Heart left ventricle (tissue), 13 donors: Measurements from ENCODE around the gene CHMP5.

ENCODE experiments used
- POLR2A ChIP-seq, 2 donors: fragments of 450-650 bp; IDR thresholded peaks; one replicate each; pipeline ENCODE4 v1.6.1; 2017; ENCODE audit warnings: antibody characterized with exemption in 2 of 2, mild to moderate bottlenecking in 2 of 2, moderate library complexity in 2 of 2
- TF ChIP-seq, protein P1 (sequence below), 12 donors: fragments of 200-600 bp; sonication (generic) in 4 of 12; IDR thresholded peaks; one replicate each; pipeline versions ENCODE4 v1.5.0 to v1.8.0; 2018 to 2022; ENCODE audit warnings: antibody characterized with exemption in 12 of 12, mild to moderate bottlenecking in 5 of 12
- donor health status: ischemic (EF 13 %, LVEDD 7.1; RV severe dilation, severe dysfunction).
- donor health status: DM: no; HTN: yes; CAD: no.
- donor health status: DM: no; HTN: no; CAD: no.
- donor health status: ischemic (EF 25% LVEDD 6.9; RV normal size, moderate dysfunction).
- donor health status: ischemic (EF 25% LVEDD 5.7; RV mildly dilated, moderate dysfunction).
- donor health status: ischemic (EF 35%, LVEDD 5.7; RV mildly dilated, moderate dysfunction).
- donor health status: nonischemic (EF 11% LVEDD 7.7; RV severe dilation, severe dysfunction).
- donor health status: DM: yes; HTN: yes; CAD: no.
- donor health status: PGD.
- donor health status: ischemic (EF 29% LVEDD 5.4; RV normal size, mild dysfunction).
- donor health status: nonischemic (EF 23%, LVEDD 6.1; RV moderate dilation, normal function).

DNA sequence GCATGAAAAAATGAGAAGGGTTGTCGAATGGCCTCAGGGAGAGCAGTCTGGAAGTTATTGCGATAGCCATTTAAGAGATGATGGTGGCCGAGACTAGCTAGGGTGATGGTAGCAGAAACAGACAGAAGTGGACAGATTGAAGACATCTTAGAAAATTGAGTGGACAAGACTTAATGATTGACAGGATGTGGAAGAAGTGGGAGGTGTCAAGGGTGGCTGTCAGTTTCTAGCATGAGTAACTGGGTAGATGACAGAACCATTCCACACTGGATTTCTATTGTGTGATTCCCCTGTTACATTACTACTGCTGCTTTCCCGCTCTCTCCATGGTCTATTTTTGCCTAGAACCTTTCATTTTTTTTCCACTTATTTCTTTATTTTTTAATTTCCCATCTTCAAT, 12.6 kb downstream of the CHMP5 start:
- no peak for TF ChIP-seq POLR2A (IDR thresholded peaks at IDR 0.05)
- TF ChIP-seq, protein P1, sequence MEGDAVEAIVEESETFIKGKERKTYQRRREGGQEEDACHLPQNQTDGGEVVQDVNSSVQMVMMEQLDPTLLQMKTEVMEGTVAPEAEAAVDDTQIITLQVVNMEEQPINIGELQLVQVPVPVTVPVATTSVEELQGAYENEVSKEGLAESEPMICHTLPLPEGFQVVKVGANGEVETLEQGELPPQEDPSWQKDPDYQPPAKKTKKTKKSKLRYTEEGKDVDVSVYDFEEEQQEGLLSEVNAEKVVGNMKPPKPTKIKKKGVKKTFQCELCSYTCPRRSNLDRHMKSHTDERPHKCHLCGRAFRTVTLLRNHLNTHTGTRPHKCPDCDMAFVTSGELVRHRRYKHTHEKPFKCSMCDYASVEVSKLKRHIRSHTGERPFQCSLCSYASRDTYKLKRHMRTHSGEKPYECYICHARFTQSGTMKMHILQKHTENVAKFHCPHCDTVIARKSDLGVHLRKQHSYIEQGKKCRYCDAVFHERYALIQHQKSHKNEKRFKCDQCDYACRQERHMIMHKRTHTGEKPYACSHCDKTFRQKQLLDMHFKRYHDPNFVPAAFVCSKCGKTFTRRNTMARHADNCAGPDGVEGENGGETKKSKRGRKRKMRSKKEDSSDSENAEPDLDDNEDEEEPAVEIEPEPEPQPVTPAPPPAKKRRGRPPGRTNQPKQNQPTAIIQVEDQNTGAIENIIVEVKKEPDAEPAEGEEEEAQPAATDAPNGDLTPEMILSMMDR (IDR thresholded peaks at IDR 0.05) = no peak
